HG02763 (cell line): Measurements from ENCODE around the gene PLA2G2D.

ENCODE experiments used
- ATAC-seq: cut with Tn5 transposase; IDR thresholded peaks from one replicate; pipeline ENCODE4 v1.9.1; 2021; ENCODE audit warnings: mild to moderate bottlenecking, moderate library complexity; ENCODE audit not compliant: unreplicated experiment

The PLA2G2D gene

DNA sequence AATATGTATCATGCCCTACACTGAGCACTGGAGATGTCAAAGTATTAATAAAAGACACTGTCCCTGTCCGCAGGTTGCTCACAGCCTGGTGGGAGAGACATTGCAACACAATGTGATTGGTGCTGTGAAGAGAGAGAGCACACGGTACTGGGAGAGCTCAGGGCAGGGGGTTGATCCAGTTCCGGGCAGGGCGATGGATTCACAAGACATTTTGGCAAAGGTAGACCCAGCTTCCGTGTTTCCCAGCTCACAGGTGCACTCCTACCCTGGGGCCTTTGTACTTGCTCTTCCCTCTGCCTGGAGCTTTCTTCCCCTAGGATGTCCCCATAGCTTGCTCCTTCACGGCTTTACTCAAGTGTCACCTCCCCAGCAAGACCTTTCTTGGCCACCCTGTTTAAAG is 47.9 kb downstream of the PLA2G2D start:
- no peak for ATAC-seq

DNA sequence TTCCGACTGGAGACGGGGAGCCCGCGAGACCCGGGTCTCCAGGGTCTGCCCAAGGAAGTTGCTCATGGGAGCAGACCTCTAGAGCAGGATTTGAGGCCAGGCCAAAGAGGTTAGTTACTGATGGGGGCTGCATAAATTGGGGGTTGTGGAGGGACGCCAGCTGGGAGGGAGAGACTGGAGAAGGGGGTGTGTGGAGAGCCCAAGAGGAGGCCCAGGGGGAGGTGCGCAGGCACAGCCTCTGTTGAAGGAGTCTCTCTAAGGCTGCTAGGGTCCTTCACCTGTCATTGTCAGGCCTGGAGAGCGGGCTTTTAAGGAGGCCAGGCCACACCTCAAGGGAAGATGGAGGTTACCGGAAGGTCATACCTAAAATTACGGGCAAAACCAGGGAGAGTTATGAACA is 49.0 kb downstream of the PLA2G2D start:
- ATAC-seq: no peak

DNA sequence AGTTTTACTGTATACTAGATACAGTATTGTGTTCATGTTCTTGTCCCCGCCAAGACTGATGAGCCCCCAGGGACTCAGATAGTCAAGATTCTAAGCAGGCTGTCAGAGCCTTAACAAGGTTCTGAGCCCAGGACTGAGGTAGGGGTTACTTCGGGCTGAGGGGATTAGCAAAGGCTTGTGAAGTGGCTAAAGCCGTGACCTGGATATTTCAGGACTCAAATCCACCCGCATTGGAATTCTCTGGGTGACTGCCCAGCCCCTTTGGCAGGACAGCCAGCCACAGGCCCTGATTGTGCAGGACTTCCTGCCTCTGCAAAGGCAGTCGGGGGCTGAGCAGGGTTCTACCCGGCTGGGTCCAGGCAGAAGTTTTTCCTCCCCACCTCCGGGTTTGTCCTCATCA is 49.5 kb downstream of the PLA2G2D start, which contains the start of gene PLA2G5:
PLA2G5 (plus strand) TSS at position 321 of the 400 bp plus-strand sequence. CDS start 14,637 bp downstream, outside the sequence.
- ATAC-seq: no peak

DNA sequence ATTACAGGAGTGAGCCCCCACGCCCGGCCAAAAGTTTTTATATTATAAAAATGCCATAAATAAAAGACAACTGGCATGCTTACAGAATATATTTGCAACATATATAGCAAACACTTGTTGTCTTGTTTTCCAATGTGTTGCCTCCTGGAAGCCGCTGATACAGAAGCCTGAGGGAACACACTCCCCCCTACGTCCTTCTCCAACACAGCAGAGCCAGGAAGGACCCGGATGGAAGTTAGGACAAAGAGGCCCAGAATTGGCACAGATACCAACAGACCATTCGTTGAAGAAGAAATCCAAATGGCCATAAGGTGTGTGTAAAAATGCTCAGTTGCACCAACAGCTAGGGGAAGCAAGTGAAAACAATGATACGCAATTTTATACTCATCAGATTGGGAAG is 50.6 kb downstream of the PLA2G2D start:
- ATAC-seq: no peak

DNA sequence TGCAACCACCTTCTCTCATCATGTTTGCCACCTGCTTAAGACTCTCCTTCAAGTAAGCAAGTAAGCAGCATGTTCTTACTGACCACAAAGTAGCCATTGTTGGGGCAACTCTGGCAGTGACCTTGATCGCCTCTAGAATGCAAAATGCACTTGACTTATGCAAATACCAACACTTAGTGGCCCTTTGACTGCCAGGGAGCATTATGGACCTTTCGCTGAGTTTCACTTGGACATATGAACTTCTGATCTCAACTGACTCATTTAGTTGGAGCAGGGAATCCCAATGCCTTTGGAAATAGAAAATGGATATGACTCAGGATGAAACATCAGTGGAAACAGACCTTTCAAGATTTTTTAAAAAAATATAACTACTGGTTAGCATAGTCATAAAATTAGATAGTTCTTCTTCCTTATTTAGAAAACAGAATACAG is 55.5 kb downstream of the PLA2G2D start:
- ATAC-seq: no peak
